Heart left ventricle (tissue), 16 donors: ENCODE data around the gene AEBP2. TPM values are rescaled to one million over a fixed set of nuclear protein-coding genes. Genes with fewer than 3 reads are reported as not detected.

ENCODE experiments used
- ATAC-seq, 4 donors: fragments of 200-7000 bp; cut with Tn5 transposase; one replicate each; pipeline ENCODE4 v1.9.1; 2020 to 2022; ENCODE audit warnings: moderate library complexity in 4 of 4, mild to moderate bottlenecking in 3 of 4, moderate number of reproducible peaks in 1 of 4
- DNase-seq, 5 donors: peaks; one replicate each; pipeline ENCODE4 v3.0.0-alpha.2; 2020
- H3K27ac ChIP-seq, 12 donors: fragments of 200-600 bp; sonication (generic) in 4 of 12; one replicate each; pipeline versions ENCODE4 v1.5.0 to v1.8.0; 2016 to 2022; ENCODE audit warnings: mild to moderate bottlenecking in 2 of 12
- H3K27me3 ChIP-seq, 9 donors: fragments of 200-600 bp; sonication (generic) in 2 of 9; one replicate each; pipeline versions ENCODE4 v1.5.1 to v1.8.0; 2016 to 2022; ENCODE audit warnings: mild to moderate bottlenecking in 3 of 9
- H3K36me3 ChIP-seq, 9 donors: fragments of 200-600 bp; sonication (generic) in 2 of 9; one replicate each; pipeline versions ENCODE4 v1.5.0 to v1.8.0; 2018 to 2022; ENCODE audit warnings: mild to moderate bottlenecking in 2 of 9
- H3K4me1 ChIP-seq, 12 donors: fragments of 200-600 bp; sonication (generic) in 4 of 12; one replicate each; pipeline versions ENCODE4 v1.5.0 to v1.8.0; 2016 to 2022; ENCODE audit warnings: mild to moderate bottlenecking in 3 of 12
- H3K4me3 ChIP-seq, 12 donors: fragments of 200-600 bp; sonication (generic) in 4 of 12; one replicate each; pipeline versions ENCODE4 v1.5.0 to v1.8.0; 2017 to 2022; ENCODE audit warnings: mild to moderate bottlenecking in 9 of 12, moderate library complexity in 4 of 12
- H3K9me3 ChIP-seq, 12 donors: fragments of 200-600 bp; sonication (generic) in 4 of 12; one replicate each; pipeline versions ENCODE4 v1.5.0 to v1.8.0; 2016 to 2022; ENCODE audit warnings: mild to moderate bottlenecking in 1 of 12
- CTCF ChIP-seq, 12 donors: fragments of 200-600 bp; sonication (generic) in 4 of 12; IDR thresholded peaks; one replicate each; pipeline versions ENCODE4 v1.5.0 to v1.8.0; 2018 to 2022; ENCODE audit warnings: antibody characterized with exemption in 12 of 12, mild to moderate bottlenecking in 5 of 12
- POLR2A ChIP-seq, 2 donors: fragments of 450-650 bp; IDR thresholded peaks; one replicate each; pipeline ENCODE4 v1.6.1; 2017; ENCODE audit warnings: antibody characterized with exemption in 2 of 2, mild to moderate bottlenecking in 2 of 2, moderate library complexity in 2 of 2
- WGBS, 4 donors: extraction: QIAGEN DNeasy Blood & Tissue Kit in 2 of 4; methylation state at CpG; one replicate each; pipeline versions ENCODE4 v1.1.5 to v1.1.7; 2013 to 2018; 5-methylcytosine and 5-hydroxymethylcytosine counted together
- intact Hi-C, 10 donors: fragments of 100-400 bp; cut with DNase I; formaldehyde crosslinking; loops; one replicate each; pipeline versions ENCODE4 v1.11.1 to v1.14.2; 2022
- polyA plus RNA-seq, 2 donors: library from polyadenylated mRNA; stranded (reverse); fragments of 200-250 nt; gene quantifications; one replicate each; pipeline ENCODE4 v1.2.3, GENCODE V29; 2013
- total RNA-seq, 9 donors: library from RNA; depleted of rRNA in 2 of 9; stranded (reverse); fragments of >200 nt in 2 of 9; fragmentation: NEBNext Ultra II Directional in 3 of 9; extraction: Animal tissue kit (Norgen Biotek cat#: 25700) in 3 of 9; gene quantifications; one replicate each; pipeline versions ENCODE4 v1.1.0 to v1.2.4, GENCODE V29; 2016 to 2023
- donor health status: ischemic (EF 13 %, LVEDD 7.1; RV severe dilation, severe dysfunction).
- donor health status: healthy with polysubstance abuse.
- donor health status: DM: no; HTN: yes; CAD: no.
- donor health status: DM: no; HTN: no; CAD: no.
- donor health status: ischemic (EF 25% LVEDD 6.9; RV normal size, moderate dysfunction).
- donor health status: ischemic (EF 25% LVEDD 5.7; RV mildly dilated, moderate dysfunction).
- donor health status: healthy.
- donor health status: DM: yes; HTN: yes; CAD: no.
- donor health status: ischemic (EF 35%, LVEDD 5.7; RV mildly dilated, moderate dysfunction).
- donor health status: nonischemic (EF 11% LVEDD 7.7; RV severe dilation, severe dysfunction).
- donor health status: DM: yes; HTN: yes; CAD: no.
- donor health status: PGD.
- donor health status: ischemic (EF 29% LVEDD 5.4; RV normal size, mild dysfunction).
- donor health status: nonischemic (EF 23%, LVEDD 6.1; RV moderate dilation, normal function).

Gene AEBP2
- total and polyA plus RNA-seq, 11 donors = 7.6 to 36.5 (median 22.1) TPM

- ATAC-seq (no peak), DNase-seq (no peak)
- H3K27me3 ChIP-seq = no peaks in the 10 kb centered on the region
- TF ChIP-seq CTCF (IDR thresholded peaks at IDR 0.05) = no peak
- TF ChIP-seq POLR2A (IDR thresholded peaks at IDR 0.05) = no peak
- no peak overlapping the region for H3K27ac ChIP-seq
- no peak overlapping the region for H3K4me3 ChIP-seq
- intact Hi-C loops = no loop called here
- peaks cover 0 to 14% (median 3%) of the 10 kb centered on the region in 12 donors for H3K9me3 ChIP-seq
- H3K36me3 ChIP-seq = no peaks in the 10 kb centered on the region
- peaks cover 0 to 14% (median 5%) of the 10 kb centered on the region in 12 donors for H3K4me1 ChIP-seq
- 93 to 98% (median 96%) methylated on average over 3 of the region's 3 CpGs for WGBS, 4 donors
These were observed 94.3 kb downstream of the AEBP2 start for GRCh38 chr12:19533567-19533966.

GRCh38 chr12:19539071-19539470 lies 99.8 kb downstream of the AEBP2 start:
- Histone ChIP-seq H3K9me3 (peaks cover 0 to 19% (median 4%) of the 10 kb centered on the region in 12 donors), H3K27ac (no peak overlapping the region), H3K4me1 (no peaks in the 10 kb centered on the region), H3K27me3 (no peaks in the 10 kb centered on the region), H3K4me3 (no peak overlapping the region), H3K36me3 (no peaks in the 10 kb centered on the region)
- DNase-seq (no peak), ATAC-seq (no peak)
- intact Hi-C loops = no loop called here
- no peak for TF ChIP-seq CTCF (IDR thresholded peaks at IDR 0.05)
- no peak for TF ChIP-seq POLR2A (IDR thresholded peaks at IDR 0.05)

- peaks cover 0 to 19% (median 4%) of the 10 kb centered on the region in 12 donors for H3K9me3 ChIP-seq
- 95 to 100% (median 97%) methylated on average over 1 of the region's 1 CpG for WGBS, 4 donors
- no peak overlapping the region for H3K4me3 ChIP-seq
- H3K27ac ChIP-seq = no peak overlapping the region
- ATAC-seq (no peak), DNase-seq (no peak)
- intact Hi-C loops = no loop called here
- TF ChIP-seq POLR2A (IDR thresholded peaks at IDR 0.05) = no peak
- TF ChIP-seq CTCF (IDR thresholded peaks at IDR 0.05) = no peak
- no peaks in the 10 kb centered on the region for H3K36me3 ChIP-seq
- H3K27me3 ChIP-seq = no peaks in the 10 kb centered on the region
- H3K4me1 ChIP-seq = no peaks in the 10 kb centered on the region
These were observed 100.5 kb downstream of the AEBP2 start for GRCh38 chr12:19539836-19540235.

- Histone ChIP-seq H3K27ac (no peak overlapping the region), H3K27me3 (no peaks in the 10 kb centered on the region), H3K4me1 (peaks cover 8 to 26% (median 21%) of the 10 kb centered on the region in 12 donors), H3K9me3 (peaks cover 0 to 5% (median 0%) of the 10 kb centered on the region in 12 donors), H3K4me3 (no peak overlapping the region), H3K36me3 (no peaks in the 10 kb centered on the region)
- ATAC-seq = no peak
- intact Hi-C loops = no loop called here
- no peak for TF ChIP-seq CTCF (IDR thresholded peaks at IDR 0.05)
- no peak for TF ChIP-seq POLR2A (IDR thresholded peaks at IDR 0.05)
- no peak for DNase-seq
- 54 to 62% (median 58%) methylated on average over 4 of the region's 4 CpGs for WGBS, 4 donors
These were observed 103.3 kb downstream of the AEBP2 start for GRCh38 chr12:19542606-19543005.
